ENCODE data around the gene SNX10. TPM values are rescaled to one million over a fixed set of nuclear protein-coding genes. Genes with fewer than 3 reads are reported as not detected.

The SNX10 gene
- total RNA-seq, 2 donors from 2014 or later: 13.2 to 19.3 TPM

- H3K4me1 Mint-ChIP-seq: peaks cover 1% of the 10 kb centered on the region
- no peaks in the 10 kb centered on the region for H3K4me1 ChIP-seq (ENCODE audit: control insufficient read depth, insufficient read depth, low read length)
- H3K36me3 ChIP-seq (ENCODE audit: control insufficient read depth, insufficient read depth, low read length): no peaks in the 10 kb centered on the region
- no peak overlapping the region for H3K4me3 Mint-ChIP-seq
- H3K36me3 Mint-ChIP-seq (ENCODE audit: low read depth): peaks cover 8% of the 10 kb centered on the region
- no peaks in the 10 kb centered on the region for H3K27me3 Mint-ChIP-seq (ENCODE audit: insufficient read depth)
- H3K9ac ChIP-seq (ENCODE audit: extremely low read depth, low read length, poor library complexity, severe bottlenecking): no peak overlapping the region
- no peak for DNase-seq
- no peak overlapping the region for H3K4me3 ChIP-seq (ENCODE audit: low read length)
- WGBS, 2 experiments (ENCODE audit: insufficient coverage in 1 of 2, insufficient read length in 1 of 2): 78% methylated on average over 1 of the region's 1 CpG; no CpG with 5 or more reads in 1 of the 2 experiments
- H3K27me3 ChIP-seq (ENCODE audit: control insufficient read depth, insufficient read depth, low read length, poor library complexity, severe bottlenecking): no peaks in the 10 kb centered on the region
- no peak overlapping the region for H3K27ac Mint-ChIP-seq
- no peaks in the 10 kb centered on the region for H3K9me3 ChIP-seq (ENCODE audit: control insufficient read depth, low read length)
- TF ChIP-seq, protein P1, sequence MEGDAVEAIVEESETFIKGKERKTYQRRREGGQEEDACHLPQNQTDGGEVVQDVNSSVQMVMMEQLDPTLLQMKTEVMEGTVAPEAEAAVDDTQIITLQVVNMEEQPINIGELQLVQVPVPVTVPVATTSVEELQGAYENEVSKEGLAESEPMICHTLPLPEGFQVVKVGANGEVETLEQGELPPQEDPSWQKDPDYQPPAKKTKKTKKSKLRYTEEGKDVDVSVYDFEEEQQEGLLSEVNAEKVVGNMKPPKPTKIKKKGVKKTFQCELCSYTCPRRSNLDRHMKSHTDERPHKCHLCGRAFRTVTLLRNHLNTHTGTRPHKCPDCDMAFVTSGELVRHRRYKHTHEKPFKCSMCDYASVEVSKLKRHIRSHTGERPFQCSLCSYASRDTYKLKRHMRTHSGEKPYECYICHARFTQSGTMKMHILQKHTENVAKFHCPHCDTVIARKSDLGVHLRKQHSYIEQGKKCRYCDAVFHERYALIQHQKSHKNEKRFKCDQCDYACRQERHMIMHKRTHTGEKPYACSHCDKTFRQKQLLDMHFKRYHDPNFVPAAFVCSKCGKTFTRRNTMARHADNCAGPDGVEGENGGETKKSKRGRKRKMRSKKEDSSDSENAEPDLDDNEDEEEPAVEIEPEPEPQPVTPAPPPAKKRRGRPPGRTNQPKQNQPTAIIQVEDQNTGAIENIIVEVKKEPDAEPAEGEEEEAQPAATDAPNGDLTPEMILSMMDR (conservative IDR thresholded peaks at IDR 0.05): no peak
- H3K9me3 Mint-ChIP-seq: no peaks in the 10 kb centered on the region
- no peak overlapping the region for H3K27ac ChIP-seq (ENCODE audit: low read depth, low read length)
These were observed 42.7 kb downstream of the SNX10 start for GRCh38 chr7:26334166-26334859.

GRCh38 chr7:26337232-26337865 lies 45.7 kb downstream of the SNX10 start:
- Mint-ChIP-seq H3K4me1 (no peaks in the 10 kb centered on the region), H3K27ac (no peak overlapping the region), H3K27me3 (ENCODE audit: insufficient read depth) (no peaks in the 10 kb centered on the region), H3K9me3 (no peaks in the 10 kb centered on the region), H3K36me3 (ENCODE audit: low read depth) (no peaks in the 10 kb centered on the region), H3K4me3 (no peak overlapping the region)
- Histone ChIP-seq H3K27me3 (ENCODE audit: control insufficient read depth, insufficient read depth, low read length, poor library complexity, severe bottlenecking) (no peaks in the 10 kb centered on the region), H3K9ac (ENCODE audit: extremely low read depth, low read length, poor library complexity, severe bottlenecking) (no peak overlapping the region), H3K27ac (ENCODE audit: low read depth, low read length) (no peak overlapping the region), H3K36me3 (ENCODE audit: control insufficient read depth, insufficient read depth, low read length) (no peaks in the 10 kb centered on the region), H3K4me3 (ENCODE audit: low read length) (no peak overlapping the region), H3K4me1 (ENCODE audit: control insufficient read depth, insufficient read depth, low read length) (no peaks in the 10 kb centered on the region), H3K9me3 (ENCODE audit: control insufficient read depth, low read length) (no peaks in the 10 kb centered on the region)
- WGBS, 2 experiments (ENCODE audit: insufficient coverage in 1 of 2, insufficient read length in 1 of 2): 92 to 94% methylated on average over 2 of the region's 2 CpGs
- TF ChIP-seq, protein P1 (conservative IDR thresholded peaks at IDR 0.05): no peak
- no peak for DNase-seq

DNA sequence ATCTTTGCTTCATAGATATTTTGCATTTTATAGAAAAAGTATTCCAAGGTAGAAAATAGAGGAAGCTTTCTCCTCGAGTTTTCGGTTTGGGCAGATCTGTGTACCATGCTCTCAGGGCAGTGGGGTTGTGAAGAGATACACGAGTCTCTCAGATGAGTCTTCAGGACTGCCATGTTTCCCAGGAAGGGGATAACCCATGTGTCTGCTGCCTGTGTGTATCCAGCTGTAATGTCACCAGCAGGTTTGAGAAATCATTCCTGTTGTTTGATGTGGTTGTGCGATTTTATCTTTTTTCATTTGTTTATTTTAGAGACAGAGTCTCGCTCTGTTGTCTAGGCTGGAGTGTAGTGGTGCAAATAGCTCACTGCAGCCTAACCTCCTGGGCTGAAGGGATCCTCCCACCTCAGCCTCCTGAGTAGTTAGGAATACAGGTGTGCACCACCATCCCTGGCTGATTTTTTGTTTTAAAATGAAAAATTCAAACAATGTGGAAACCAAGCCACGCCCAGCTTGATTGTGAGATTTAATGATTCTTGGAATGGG lies 48.9 kb downstream of the SNX10 start:
- H3K9me3 ChIP-seq (ENCODE audit: control insufficient read depth, low read length): no peaks in the 10 kb centered on the region
- no peak overlapping the region for H3K27ac ChIP-seq (ENCODE audit: low read depth, low read length)
- Mint-ChIP-seq H3K4me3 (no peak overlapping the region), H3K27me3 (ENCODE audit: insufficient read depth) (no peaks in the 10 kb centered on the region), H3K9me3 (peaks cover 1% of the 10 kb centered on the region), H3K4me1 (peaks cover 7% of the 10 kb centered on the region), H3K36me3 (ENCODE audit: low read depth) (no peaks in the 10 kb centered on the region), H3K27ac (no peak overlapping the region)
- WGBS, 2 experiments (ENCODE audit: insufficient coverage in 1 of 2, insufficient read length in 1 of 2): 92 to 100% methylated on average over 3 to 6 of the region's 6 CpGs
- no peak for DNase-seq
- H3K9ac ChIP-seq (ENCODE audit: extremely low read depth, low read length, poor library complexity, severe bottlenecking): no peak overlapping the region
- no peaks in the 10 kb centered on the region for H3K27me3 ChIP-seq (ENCODE audit: control insufficient read depth, insufficient read depth, low read length, poor library complexity, severe bottlenecking)
- TF ChIP-seq, protein P1 (conservative IDR thresholded peaks at IDR 0.05): no peak
- no peak overlapping the region for H3K4me3 ChIP-seq (ENCODE audit: low read length)
- peaks cover 6% of the 10 kb centered on the region for H3K4me1 ChIP-seq (ENCODE audit: control insufficient read depth, insufficient read depth, low read length)
- no peaks in the 10 kb centered on the region for H3K36me3 ChIP-seq (ENCODE audit: control insufficient read depth, insufficient read depth, low read length)
